ENCODE measurements around the gene ACTRT1. TPM values are rescaled to one million over a fixed set of nuclear protein-coding genes. Genes with fewer than 3 reads are reported as not detected.

Gene ACTRT1
- total RNA-seq: not detected in 2 replicates

DNA sequence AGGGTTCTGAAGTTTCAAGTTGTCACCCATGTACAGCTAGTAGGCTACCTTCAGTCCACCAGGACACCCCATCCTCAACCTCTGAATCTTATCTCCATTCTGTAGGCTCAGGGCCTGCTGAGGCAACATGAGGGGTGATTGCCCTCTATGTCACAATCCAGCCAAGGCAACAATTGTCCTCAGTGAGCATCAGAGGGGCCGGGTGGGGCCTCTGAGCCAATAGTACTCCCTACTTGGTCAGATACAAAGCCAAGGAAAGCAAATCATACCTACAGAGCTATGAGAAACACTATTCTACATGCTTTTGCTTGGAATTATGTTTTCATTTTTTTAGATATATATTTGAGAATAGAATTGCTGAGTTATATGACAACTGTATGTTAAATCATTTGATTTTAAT lies at the start of gene ACTRT1:
Gene ACTRT1, minus strand, starts transcription at position 101 of the 400 bp plus-strand sequence. CDS start 197 bp downstream, outside the sequence.

Measured in mammary microvascular endothelial cell (primary cell).